CD14-positive monocyte (primary cell): ENCODE results near the gene BCAS4. TPM values are rescaled to one million over a fixed set of nuclear protein-coding genes. Genes with fewer than 3 reads are reported as not detected.

Source experiments
- DNase-seq, 3 donors: peaks; one replicate each; pipeline ENCODE4 v3.0.0-alpha.2; 2011 to 2022
- H2AFZ ChIP-seq: 2 replicates; pipeline ENCODE4 v1.6.0; 2012; ENCODE audit warnings: mild to moderate bottlenecking, low read depth, low read length, inconsistent platforms; ENCODE audit not compliant: insufficient read depth, poor library complexity, severe bottlenecking
- H3K27ac ChIP-seq, 2 donors: 1 replicate in 1 of 2; 2 replicates in 1 of 2; pipeline ENCODE4 v1.5.1; 2012 to 2013; ENCODE audit warnings: low read length in 2 of 2, control low read depth in 1 of 2, inconsistent platforms in 1 of 2, low read depth in 1 of 2, mild to moderate bottlenecking in 1 of 2
- H3K27me3 ChIP-seq, 2 donors: one replicate each; pipeline versions ENCODE4 v1.6.0 to v1.6.1; 2011 to 2013; ENCODE audit warnings: low read length in 2 of 2; ENCODE audit not compliant: control insufficient read depth in 2 of 2, insufficient read depth in 2 of 2
- H3K36me3 ChIP-seq, 2 donors: replicated peaks in 1 of 2; 1 replicate in 1 of 2; 2 replicates in 1 of 2; pipeline versions ENCODE4 v1.5.1 to v1.6.1; 2012 to 2013; ENCODE audit warnings: low read length in 2 of 2, control low read depth in 1 of 2, inconsistent platforms in 1 of 2, mild to moderate bottlenecking in 1 of 2; ENCODE audit not compliant: insufficient read depth in 2 of 2, control insufficient read depth in 1 of 2
- H3K4me1 ChIP-seq, 2 donors: 1 replicate in 1 of 2; 2 replicates in 1 of 2; pipeline versions ENCODE4 v1.5.1 to v1.6.1; 2012 to 2013; ENCODE audit warnings: low read length in 2 of 2, control low read depth in 1 of 2, inconsistent platforms in 1 of 2, mild to moderate bottlenecking in 1 of 2, moderate library complexity in 1 of 2; ENCODE audit not compliant: insufficient read depth in 2 of 2, control insufficient read depth in 1 of 2
- H3K4me2 ChIP-seq: replicated peaks from 2 replicates; pipeline ENCODE3; 2012; ENCODE audit warnings: low read length, moderate library complexity, mild to moderate bottlenecking; ENCODE audit not compliant: poor library complexity, severe bottlenecking; ENCODE audit errors: extremely low read depth
- H3K4me3 ChIP-seq, 3 experiments: fragments of 200-600 bp in 1 of 3; sonication (generic) in 1 of 3; replicated peaks in 1 of 3; 1 replicate in 2 of 3; 2 replicates in 1 of 3; pipeline ENCODE4 v1.5.1; 2011 to 2013; ENCODE audit warnings: low read length in 3 of 3, mild to moderate bottlenecking in 3 of 3, control low read depth in 2 of 3, low read depth in 2 of 3, inconsistent platforms in 1 of 3, moderate library complexity in 1 of 3
- H3K79me2 ChIP-seq: 2 replicates; pipeline ENCODE4 v1.6.0; 2012; ENCODE audit warnings: mild to moderate bottlenecking, control low read depth, inconsistent platforms, low read length, moderate library complexity; ENCODE audit not compliant: insufficient read depth
- H3K9ac ChIP-seq: 2 replicates; pipeline ENCODE4 v1.6.0; 2017; ENCODE audit warnings: low read length, mild to moderate bottlenecking; ENCODE audit not compliant: insufficient read depth, poor library complexity, severe bottlenecking
- H3K9me3 ChIP-seq, 2 donors: replicated peaks in 1 of 2; 1 replicate in 1 of 2; 2 replicates in 1 of 2; pipeline versions ENCODE4 v1.5.1 to v1.6.1; 2012 to 2013; ENCODE audit warnings: low read length in 2 of 2, control low read depth in 1 of 2; ENCODE audit not compliant: control insufficient read depth in 1 of 2, insufficient read depth in 1 of 2
- H4K20me1 ChIP-seq: 2 replicates; pipeline ENCODE4 v1.6.0; 2012; ENCODE audit warnings: mild to moderate bottlenecking, low read length, control low read depth, moderate library complexity; ENCODE audit not compliant: insufficient read depth
- H3K27ac Mint-ChIP-seq, 7 donors: one replicate each; pipeline ENCODE4 v1.8.0; 2020; ENCODE audit warnings: mild to moderate bottlenecking in 7 of 7, mixed read lengths in 7 of 7, moderate library complexity in 6 of 7, inconsistent platforms in 2 of 7
- H3K27me3 Mint-ChIP-seq, 3 donors: one replicate each; pipeline ENCODE4 v1.8.0; 2021 to 2022; ENCODE audit warnings: low read depth in 3 of 3, mild to moderate bottlenecking in 3 of 3, mixed read lengths in 3 of 3, moderate library complexity in 3 of 3, inconsistent platforms in 1 of 3
- H3K36me3 Mint-ChIP-seq, 2 donors: one replicate each; pipeline ENCODE4 v1.8.0; 2020; ENCODE audit warnings: mixed read lengths in 2 of 2, inconsistent platforms in 1 of 2, mild to moderate bottlenecking in 1 of 2
- H3K4me1 Mint-ChIP-seq: one replicate; pipeline ENCODE4 v1.8.0; 2020; ENCODE audit warnings: mild to moderate bottlenecking, mixed read lengths
- H3K4me3 Mint-ChIP-seq, 2 donors: one replicate each; pipeline ENCODE4 v1.8.0; 2020; ENCODE audit warnings: mild to moderate bottlenecking in 2 of 2, mixed read lengths in 2 of 2, moderate library complexity in 1 of 2
- H3K9me3 Mint-ChIP-seq, 7 donors: one replicate each; pipeline ENCODE4 v1.8.0; 2020 to 2022; ENCODE audit warnings: mixed read lengths in 7 of 7, mild to moderate bottlenecking in 6 of 7, moderate library complexity in 6 of 7, inconsistent platforms in 2 of 7
- CTCF ChIP-seq: fragments of 200-600 bp; IDR thresholded peaks from one replicate; pipeline ENCODE4 v1.8.0; 2022; ENCODE audit warnings: antibody characterized with exemption, mild to moderate bottlenecking
- WGBS: methylation state at CpG from one replicate; pipeline ENCODE4 v1.1.5; 2013; ENCODE audit warnings: missing lambda C conversion rate; ENCODE audit not compliant: insufficient coverage; 5-methylcytosine and 5-hydroxymethylcytosine counted together
- intact Hi-C, 2 donors: fragments of 100-400 bp; cut with micrococcal nuclease; formaldehyde crosslinking; loops; one replicate each; pipeline versions ENCODE4 v1.15.0 to v1.15.1; 2023
- polyA plus RNA-seq, 3 donors: library from polyadenylated mRNA; depleted of rRNA in 1 of 3; unstranded in 2 of 3; stranded (reverse) in 1 of 3; fragments of 300-500 nt in 2 of 3; fragments of >200 nt in 1 of 3; fragmentation: Illumina TruSeq in 2 of 3; gene quantifications; 1 replicate in 2 of 3; 2 replicates in 1 of 3; pipeline ENCODE4 v1.2.3, GENCODE V29; 2012 to 2021

The BCAS4 gene
- polyA plus RNA-seq, 3 donors: 0.16 to 1.0 (median 0.69) TPM

- no peak for TF ChIP-seq CTCF
- Mint-ChIP-seq H3K9me3 (no peaks in the 10 kb centered on the region), H3K36me3 (peaks cover 17 to 26% of the 10 kb centered on the region in 2 donors), H3K4me1 (peaks cover 31% of the 10 kb centered on the region), H3K27ac (peak overlapping the region in 3 of 7 donors; percentile 30 to 73 (median 30)), H3K4me3 (no peak overlapping the region), H3K27me3 (no peaks in the 10 kb centered on the region)
- no peaks in the 10 kb centered on the region for H3K27me3 ChIP-seq
- peaks cover 100% of the 10 kb centered on the region for H3K79me2 ChIP-seq
- no peak overlapping the region for H3K4me3 ChIP-seq
- H3K36me3 ChIP-seq: peaks cover 5 to 12% of the 10 kb centered on the region in 2 donors
- intact Hi-C loops: no loop called here
- H3K4me1 ChIP-seq: peaks cover 0 to 4% of the 10 kb centered on the region in 2 donors
- H4K20me1 ChIP-seq: peaks cover 99% of the 10 kb centered on the region
- H3K9ac ChIP-seq: no peak overlapping the region
- H3K4me2 ChIP-seq: no peak overlapping the region
- WGBS: 83% methylated on average over 2 of the region's 3 CpGs
- H3K27ac ChIP-seq: peak overlapping the region in 1 of 2 donors; percentile 65
- DNase-seq: no peak
- H2AFZ ChIP-seq: no peak overlapping the region
- no peaks in the 10 kb centered on the region for H3K9me3 ChIP-seq
Measured at GRCh38 chr20:50915424-50915823, 120.6 kb downstream of the BCAS4 start.

- Histone ChIP-seq H3K27ac (peak overlapping the region in 1 of 2 donors; percentile 37), H3K79me2 (peaks cover 100% of the 10 kb centered on the region), H3K9me3 (no peaks in the 10 kb centered on the region), H3K4me1 (peaks cover 0 to 4% of the 10 kb centered on the region in 2 donors), H3K9ac (no peak overlapping the region), H2AFZ (no peak overlapping the region), H3K27me3 (no peaks in the 10 kb centered on the region), H3K4me2 (no peak overlapping the region), H3K4me3 (no peak overlapping the region), H4K20me1 (peaks cover 99% of the 10 kb centered on the region), H3K36me3 (peaks cover 5 to 10% of the 10 kb centered on the region in 2 donors)
- DNase-seq: no peak
- peak overlapping the region in 4 of 7 donors; percentile 16 to 60 (median 38) for H3K27ac Mint-ChIP-seq
- H3K4me1 Mint-ChIP-seq: peaks cover 33% of the 10 kb centered on the region
- 70% methylated on average over 4 of the region's 5 CpGs for WGBS
- intact Hi-C loops: no loop called here
- no peaks in the 10 kb centered on the region for H3K27me3 Mint-ChIP-seq
- H3K9me3 Mint-ChIP-seq: no peaks in the 10 kb centered on the region
- no peak for TF ChIP-seq CTCF
- H3K4me3 Mint-ChIP-seq: no peak overlapping the region
- H3K36me3 Mint-ChIP-seq: peaks cover 15 to 23% of the 10 kb centered on the region in 2 donors
Measured at GRCh38 chr20:50916257-50916656, 121.4 kb downstream of the BCAS4 start.
